NCI-H1694 treated with DMSO at 0.1 percent for 48 hours (cell line): ENCODE data around the gene ARHGAP15.

Experiments
- DNase-seq: peaks from one replicate; lab custom pipeline; 2025; lab: John Stamatoyannopoulos, UW

ARHGAP15 gene

DNA sequence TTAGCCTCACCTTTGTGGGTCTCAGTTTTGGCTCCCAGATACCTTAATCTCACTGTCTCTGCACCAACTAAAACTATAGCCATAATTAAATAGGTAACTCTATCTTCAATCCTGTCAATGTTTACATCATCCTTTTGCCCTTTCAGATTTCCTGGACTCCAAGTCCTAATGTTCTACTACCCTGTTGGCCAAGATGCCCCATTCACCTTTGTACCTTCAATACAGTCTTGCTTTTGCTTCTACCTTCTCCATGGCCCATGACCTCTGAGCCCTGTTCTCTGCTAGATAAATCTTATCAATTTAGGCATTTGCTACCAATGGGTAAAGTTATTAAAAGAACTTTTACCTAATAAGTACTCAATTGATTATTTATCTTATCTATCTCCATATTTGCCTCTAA is 635.5 kb downstream of the ARHGAP15 start:
- no peak for DNase-seq

DNA sequence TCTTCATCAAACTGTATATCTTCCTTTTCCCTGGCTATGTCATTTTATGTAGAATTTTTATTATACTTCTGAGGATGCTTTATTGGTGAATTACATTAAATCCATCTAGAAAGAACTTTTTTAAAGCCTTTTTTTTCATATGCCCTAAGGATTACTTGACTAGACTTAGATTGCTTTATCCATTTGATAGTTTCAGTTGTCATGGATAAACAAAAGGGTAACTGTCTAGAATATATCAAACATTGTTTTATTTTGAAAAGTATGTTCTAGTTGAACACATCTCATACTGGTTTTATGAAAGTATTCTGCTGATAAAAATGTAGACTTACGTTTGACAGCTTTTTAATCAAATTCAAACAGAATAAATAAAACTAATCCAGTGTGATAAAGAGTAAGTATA is 639.8 kb downstream of the ARHGAP15 start:
- DNase-seq = no peak

DNA sequence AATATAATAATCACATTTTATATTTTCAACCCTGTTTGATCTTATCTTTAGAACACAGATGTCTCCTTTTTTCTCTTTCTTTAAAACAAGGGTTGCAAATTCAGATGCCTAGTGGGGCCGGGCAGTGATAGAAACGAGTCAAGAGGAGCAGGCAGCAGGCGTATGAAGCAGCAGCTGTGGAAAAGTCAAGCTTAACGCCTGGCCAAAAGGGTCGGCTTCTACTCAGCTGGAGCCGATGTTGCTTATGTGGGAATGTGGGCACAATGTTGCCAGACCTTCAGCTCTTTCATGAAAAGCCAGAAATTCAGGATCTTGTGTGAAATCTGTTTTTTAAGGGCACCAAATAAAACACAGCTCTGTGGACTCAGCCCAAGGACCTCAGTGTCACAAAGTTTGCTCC is 642.7 kb downstream of the ARHGAP15 start:
- DNase-seq = no peak

DNA sequence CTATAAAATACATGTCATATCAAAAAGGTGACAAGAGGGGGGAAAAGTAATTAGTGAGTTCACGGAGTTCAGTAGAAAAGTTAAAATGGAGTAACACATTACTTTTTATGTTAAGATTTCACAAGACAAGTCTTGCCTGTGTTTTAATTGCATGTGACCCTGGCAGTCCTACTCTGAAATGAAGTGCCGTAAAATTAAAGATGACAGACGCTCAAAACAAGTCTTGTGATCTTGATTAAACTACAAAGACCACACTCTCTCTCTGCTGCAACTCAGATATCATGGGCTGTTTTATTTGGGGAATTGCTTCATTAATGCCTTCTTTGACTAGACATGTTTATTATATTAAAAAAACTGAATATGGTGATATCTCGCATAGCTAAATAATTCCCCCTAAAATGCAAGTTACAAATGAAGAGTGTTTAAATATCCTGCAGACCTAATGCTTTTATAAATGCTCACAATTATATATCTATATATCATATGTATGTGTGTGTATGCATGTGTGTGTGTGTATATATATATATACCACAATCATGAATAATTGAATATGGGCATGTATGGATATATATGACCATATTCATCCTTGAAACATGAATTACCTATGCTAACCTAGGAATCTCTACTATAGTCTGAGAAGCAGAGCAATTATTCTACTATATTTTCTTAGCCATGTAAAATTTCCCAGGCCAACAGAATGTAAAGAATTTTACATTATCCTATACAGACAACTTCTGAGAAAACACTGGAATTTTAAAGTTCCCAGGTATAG is 647.5 kb downstream of the ARHGAP15 start:
- DNase-seq = no peak

DNA sequence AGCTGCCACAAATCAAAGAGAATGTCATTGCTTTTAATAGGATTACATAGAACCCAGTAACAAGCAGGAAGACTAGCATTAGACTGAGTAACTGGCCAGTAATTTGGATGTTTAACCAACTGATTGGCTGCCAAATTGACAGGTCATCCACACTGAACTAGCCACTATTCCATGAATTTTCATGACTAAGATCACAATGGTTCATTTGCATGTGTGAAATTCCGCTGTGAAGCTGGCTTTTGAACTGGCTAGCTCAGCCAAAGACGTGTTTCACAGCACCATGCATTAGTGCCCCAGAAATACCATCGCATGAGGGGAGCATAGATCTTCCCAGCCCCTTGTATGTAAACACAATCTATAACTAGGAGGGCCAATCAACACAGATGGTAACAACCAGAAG is 649.8 kb downstream of the ARHGAP15 start:
- DNase-seq = no peak

DNA sequence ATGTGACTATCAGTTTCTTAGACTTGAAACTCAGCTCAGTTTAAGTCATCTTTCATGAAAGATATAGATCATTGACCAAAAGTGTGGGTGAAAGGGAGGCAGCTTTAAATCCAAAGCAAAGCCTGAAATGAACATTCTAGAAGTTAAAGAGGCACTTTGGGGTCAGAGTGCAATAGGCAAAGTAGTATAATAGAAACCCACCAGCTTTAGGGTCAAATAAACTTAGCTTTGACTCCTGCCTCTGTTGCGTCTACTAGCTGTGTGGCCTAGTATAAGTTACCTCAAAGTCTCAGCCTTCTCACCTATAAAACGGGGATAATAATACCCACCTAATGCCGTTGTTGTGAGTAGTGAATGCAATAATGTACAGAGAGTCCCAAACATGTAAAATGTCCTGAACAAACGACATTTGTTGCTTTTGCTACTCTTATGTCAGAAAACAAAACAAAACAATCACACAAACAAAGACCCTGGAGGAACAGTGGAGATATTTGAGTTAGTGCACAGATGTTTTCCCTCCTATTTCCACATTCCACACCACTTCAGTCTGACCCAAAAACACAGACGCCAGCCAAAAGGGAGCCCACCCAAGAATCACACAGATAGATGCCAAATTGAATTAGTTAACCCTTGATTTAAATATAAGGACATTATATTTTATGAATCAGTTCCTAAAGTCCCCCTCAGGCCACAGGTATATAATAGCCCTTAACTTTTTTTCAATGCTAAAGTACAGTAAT is 657.0 kb downstream of the ARHGAP15 start:
- no peak for DNase-seq

DNA sequence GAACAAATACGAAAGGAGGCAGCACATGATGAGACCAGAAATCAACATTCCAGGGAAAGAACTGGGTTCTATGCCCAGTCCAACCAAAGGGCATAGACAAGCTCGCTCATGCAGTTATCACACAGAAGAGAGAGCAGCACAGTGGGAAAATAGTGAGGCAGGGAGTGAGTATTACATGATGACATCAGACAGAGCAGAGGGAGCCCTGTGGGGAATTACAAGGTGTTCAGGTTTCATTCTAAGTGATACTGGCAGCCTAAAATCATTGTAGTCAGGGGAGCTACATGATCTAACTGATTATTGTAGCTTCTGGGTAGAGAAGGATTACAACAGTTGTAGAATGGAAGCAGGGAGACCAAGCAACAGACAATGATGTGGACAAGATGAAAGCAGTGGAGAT is 658.5 kb downstream of the ARHGAP15 start:
- no peak for DNase-seq

DNA sequence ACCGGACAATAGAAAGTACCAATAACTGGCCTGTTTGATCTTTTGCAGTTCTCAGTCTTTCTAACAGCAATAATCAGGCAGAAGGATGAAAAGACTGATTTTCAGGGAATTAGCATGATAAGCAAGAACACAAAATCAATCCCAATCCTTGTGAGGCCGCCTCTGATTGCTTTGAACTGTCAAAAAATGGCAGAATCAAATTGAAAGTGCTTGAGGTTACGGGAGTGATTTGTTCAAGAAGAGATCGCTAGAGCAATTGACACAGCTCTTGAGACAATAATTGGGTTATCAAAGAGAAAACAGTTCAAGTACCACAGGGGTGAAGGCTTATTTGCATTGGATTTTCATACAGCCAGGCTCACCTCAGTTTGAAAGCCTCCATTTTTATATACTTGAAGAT is 663.4 kb downstream of the ARHGAP15 start:
- DNase-seq = no peak

DNA sequence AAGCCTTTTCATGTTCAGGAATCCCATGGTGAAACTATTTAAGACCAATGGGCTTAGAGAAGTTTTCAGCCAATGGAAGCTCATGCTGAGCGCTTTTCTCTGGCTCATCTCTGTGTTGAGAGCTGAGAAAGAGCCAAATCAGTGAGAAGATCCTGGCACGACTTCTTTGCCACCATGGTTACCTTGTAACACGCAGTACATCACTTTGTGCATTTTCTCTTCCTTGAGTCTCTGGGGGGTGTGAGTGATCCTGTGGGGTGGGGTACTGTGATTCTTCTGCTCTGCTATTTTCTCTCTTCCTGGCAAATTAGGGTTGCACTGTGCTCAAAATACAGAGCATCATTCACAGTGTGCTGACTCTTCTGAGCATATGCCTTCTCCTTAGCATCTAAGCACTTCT is 664.2 kb downstream of the ARHGAP15 start:
- no peak for DNase-seq

DNA sequence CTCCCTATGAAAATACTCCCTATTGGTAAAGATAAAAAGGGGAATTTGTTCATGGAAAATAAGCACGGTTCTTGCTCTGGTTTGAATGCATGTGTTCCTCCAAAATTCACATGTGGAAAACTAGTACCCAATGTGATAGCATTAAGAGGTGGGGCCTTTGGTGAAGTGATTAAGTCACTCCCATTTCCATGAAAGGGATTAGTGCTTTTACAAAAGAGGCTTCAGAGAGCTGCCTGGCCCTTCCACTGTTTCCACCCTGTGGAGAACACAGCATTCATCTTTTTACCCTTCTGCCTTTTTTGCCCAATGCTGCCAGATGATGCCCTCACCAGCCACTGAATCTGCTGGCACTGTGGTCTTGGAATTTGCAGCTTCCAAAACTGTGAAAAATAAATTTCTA is 666.8 kb downstream of the ARHGAP15 start:
- DNase-seq = no peak

DNA sequence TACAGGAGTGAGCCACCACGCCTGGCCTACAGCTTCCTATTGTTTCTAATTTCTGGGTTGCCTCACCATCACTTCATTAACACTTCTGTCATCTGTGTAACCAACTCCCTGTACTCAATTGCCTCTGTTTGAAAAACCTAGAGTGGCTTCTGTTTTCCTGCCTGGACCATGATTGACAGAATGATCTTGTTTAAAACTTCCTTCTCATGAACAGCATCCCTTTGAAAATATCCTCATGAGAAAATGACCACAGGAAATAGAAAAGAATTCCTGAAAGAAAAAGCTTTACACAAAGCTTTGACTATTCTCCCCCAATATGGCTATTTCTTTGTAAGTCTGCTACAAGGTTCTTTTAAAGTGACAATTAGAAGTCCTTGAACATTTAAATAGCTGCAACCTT is 672.3 kb downstream of the ARHGAP15 start:
- DNase-seq = no peak

DNA sequence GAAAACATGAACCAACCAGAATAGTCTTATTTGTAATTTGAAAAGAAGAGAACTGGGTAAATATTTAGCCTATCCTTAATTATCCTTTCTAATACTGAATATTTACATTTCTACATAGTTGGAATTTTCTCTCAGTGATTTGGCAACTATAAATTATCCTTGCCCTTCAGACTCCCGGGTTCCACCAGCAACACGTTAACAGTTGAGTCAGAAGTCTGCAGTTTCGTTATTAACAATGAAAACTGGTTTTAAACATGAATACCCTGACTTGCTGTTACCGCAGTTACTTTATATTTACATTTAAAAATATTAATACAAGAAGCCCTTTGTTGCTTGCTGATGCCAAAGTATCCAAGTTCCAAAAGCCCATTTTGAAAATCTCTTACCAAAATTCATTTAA is 673.0 kb downstream of the ARHGAP15 start:
- no peak for DNase-seq

DNA sequence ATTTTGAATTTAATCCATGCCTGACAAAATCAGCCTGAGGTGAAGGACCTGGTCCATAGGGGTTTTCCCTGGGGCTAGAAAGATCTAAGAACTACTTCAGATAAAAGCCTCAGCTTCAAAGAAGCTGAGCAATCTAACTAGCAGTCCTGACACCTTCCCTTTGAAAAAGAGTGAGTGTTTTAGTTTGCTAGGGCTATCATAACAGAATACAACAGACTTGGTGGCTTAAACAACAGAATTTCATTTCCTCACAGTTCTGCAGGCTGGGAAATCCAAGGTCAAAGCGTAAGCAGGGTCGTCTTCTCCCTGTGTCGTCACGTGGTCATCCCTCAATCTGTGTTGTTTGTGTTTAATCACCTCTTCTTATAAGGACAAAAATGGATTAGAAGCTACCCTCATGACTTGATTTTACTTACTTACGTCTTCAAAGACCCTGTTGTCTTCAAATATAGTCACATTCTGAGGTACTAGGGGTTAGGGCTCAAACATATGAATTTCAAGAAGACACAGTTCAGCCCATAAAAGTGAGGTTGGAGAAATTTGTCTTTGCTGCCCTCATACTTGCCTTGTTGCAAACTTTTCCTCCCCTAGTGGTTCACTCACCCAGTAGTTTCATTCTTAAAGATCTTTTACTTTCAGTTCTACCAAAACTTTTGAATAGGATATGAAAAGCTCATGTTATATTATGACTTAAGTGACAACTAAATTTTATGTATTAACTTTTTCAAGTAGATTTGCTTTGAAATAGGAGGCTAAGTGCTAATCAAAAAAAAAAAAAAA is 673.8 kb downstream of the ARHGAP15 start:
- no peak for DNase-seq

DNA sequence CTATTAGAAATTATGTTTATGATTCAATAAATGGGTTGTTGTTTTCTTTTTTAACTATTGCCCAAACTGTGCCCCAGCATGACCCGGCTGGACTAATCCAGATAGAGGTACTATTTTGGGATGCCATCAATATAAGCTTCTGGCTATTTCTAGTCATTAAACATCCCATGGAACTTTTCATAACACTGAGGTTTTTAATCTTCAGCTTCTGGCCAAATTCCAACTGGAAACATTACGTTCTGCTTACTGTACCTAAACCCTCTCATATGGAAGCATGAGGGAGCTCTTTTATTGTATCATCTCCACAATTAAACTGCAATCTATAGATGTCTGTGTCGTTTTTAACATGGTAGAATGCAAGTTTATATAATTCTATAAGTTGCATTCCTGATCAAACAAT is 674.7 kb downstream of the ARHGAP15 start:
- no peak for DNase-seq

DNA sequence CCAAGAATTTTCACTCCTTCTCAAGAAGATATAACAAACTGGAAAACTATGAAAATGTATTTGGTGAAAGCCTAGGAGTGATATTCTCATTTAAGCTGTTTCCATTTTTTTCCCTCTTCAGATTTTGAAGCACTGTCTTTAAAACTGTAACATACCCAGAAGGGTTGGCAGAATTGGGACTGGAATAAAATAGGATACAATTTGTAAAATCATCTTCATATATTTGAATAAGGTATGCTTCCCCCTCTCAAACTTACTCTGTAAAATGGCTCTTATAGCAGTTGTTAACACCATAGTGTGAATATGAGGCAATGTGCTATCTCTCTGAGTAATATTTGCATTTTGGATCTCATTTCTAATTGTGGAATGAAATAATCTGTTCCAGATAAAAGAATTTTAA is 676.4 kb downstream of the ARHGAP15 start:
- no peak for DNase-seq

DNA sequence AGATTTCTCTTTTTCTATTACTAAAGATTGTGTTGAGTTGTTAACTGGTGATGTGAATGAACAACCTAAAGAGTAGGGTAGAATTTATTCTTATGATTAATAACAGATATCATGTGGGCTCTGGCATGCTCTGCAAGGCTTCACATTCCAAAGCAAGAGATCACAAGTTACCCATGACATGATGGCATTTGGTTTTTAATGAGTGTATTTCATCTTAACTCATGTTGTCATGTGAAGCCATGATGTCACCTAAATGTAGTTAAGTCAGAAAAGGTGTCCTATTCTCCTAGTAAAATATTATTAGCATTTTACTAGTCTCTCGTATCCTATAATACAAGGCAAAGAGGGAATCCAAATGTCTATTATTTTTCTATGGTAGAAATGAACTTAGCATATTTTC is 678.0 kb downstream of the ARHGAP15 start:
- DNase-seq = no peak

DNA sequence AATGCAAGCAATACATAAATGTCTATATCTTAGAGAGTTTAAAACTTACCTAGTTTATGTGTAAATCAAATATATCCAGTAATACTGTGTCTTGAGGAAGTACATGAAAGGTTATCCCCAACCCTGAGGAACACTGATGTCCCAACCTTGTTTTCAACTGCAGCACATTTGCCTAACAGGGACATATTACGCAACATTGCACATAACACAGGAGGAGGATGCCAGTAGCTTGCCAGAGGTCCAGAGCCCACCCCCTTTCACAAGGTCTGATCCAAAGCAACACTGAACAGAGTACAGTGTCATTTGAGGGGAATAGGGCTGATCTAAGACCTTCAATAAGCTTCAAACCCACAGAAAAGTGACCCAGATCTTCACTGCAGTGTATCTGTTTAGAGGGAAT is 678.5 kb downstream of the ARHGAP15 start:
- DNase-seq = no peak

DNA sequence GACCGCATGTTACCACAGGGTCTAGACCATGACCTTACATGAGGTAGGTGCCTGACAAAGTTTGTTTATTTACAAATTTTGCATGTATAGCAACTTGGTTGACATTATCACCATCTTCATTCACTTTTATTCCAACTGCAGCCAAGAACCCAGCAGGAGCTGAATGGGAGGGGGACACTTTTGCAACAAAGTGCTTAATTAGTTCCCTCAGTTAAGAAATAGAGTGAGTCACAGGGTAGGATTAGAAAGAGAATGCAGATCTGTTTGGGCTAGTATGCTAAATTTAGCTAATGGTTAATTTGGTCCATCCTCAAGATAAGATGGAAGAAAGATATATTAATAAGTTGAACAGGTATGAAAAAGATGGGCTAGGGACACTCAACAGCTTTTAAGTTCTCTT is 678.9 kb downstream of the ARHGAP15 start:
- DNase-seq = no peak

DNA sequence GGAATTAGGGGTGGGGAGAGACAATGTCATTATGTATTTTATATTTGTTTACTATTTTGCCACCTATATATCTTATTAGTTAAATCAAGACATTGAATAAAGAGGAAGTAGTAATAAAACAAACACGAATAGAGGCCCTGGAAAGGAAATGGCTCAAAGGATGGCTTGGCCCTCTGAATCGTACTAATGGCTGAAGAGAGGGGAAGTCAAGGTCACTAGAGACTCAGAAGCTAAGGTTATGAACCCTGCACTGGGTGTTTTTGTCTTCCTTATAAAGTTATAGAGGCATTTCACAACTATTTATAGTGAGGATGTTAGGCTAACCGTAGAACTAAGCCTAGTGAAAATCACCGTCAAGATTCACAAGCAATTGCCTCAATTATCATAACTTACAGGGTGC is 685.9 kb downstream of the ARHGAP15 start:
- no peak for DNase-seq

DNA sequence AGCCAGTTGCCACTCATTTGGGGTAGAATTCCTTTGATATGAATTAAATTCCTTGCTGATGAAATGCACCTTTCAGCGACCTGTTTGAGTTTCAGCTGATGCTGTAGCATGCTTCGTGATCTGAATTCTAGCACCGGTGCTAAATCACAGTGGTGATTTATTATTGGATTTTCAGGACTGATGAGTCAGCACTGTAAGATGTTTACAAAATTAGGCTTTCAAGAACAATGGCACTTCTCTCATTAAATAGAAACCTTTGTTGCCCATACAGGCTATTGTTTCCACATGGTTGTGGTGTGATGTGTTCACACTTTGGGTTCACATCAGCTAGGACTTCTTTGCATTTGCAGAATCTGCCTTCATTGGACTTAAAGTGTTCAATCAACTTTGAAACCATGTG is 687.7 kb downstream of the ARHGAP15 start:
- no peak for DNase-seq
